Fibroblast of skin of left biceps (primary cell): ENCODE measurements around the gene ZFAND2A.
"Not testable (repeated sequence)": the region's sequence is repeated elsewhere in the genome, so short reads cannot be mapped to it uniquely, and the experiment has no call there.

Source experiments
- DNase-seq, 2 experiments: peaks; one replicate each; pipeline ENCODE4 v3.0.0-alpha.2; 2013; ENCODE audit warnings: low read depth in 2 of 2

The ZFAND2A gene

DNA sequence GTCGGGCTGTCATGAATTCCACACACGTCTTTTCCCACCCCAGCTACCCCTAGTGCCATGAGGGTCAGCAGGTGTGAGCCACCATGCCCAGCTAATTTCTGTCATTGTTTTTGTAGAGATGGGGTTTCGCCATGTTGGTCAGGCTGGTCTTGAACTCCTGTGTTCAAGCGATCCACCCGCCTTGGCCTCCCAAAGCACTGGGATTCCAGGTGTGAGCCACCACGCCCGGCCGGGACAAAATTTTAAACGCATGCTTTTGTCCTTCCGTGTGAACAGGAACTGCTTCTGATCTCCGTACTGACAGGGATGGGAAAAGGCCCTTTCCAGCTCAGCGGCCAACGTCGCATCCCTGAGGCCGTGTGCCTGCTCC lies 15.6 kb upstream of the ZFAND2A start:
- DNase-seq: no peak

DNA sequence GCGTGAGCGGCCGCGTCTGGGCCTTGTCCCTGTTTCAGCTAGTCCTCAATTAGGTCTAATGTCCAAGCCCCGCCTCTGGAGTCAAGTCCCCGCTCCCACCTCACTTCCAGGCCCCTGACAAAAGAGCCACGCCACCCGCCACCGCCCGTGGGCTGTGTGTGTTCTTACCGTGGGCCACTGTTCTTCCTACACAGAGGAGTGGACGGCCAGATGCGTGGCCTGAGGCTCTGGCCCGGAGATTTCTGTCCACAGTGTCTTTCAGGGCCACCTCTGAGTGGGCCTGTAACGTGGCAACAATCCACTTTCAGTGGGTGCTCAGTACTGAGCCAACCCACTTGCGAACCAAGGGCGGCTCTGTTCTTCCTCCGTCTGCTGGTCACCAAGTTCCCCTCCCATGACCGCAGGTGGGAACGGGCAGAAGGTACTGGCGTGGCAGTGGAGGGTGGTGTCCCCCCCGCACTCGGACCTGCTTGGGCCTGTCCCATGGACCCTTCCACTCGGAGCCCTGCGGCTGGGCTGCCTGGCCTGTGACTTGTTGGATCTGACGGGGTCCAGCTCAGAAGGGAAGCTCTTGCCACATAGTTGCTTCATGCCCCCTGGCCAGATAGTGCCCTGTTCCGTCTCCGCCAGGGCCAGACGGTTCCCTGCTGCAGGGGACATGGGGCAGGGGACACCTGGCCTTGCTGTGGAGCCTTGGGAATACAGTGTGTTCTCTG lies 15.0 kb upstream of the ZFAND2A start:
- DNase-seq: no peak

GRCh38 chr7:1174002-1174401 lies 14.0 kb upstream of the ZFAND2A start:
- DNase-seq: no peak

DNA sequence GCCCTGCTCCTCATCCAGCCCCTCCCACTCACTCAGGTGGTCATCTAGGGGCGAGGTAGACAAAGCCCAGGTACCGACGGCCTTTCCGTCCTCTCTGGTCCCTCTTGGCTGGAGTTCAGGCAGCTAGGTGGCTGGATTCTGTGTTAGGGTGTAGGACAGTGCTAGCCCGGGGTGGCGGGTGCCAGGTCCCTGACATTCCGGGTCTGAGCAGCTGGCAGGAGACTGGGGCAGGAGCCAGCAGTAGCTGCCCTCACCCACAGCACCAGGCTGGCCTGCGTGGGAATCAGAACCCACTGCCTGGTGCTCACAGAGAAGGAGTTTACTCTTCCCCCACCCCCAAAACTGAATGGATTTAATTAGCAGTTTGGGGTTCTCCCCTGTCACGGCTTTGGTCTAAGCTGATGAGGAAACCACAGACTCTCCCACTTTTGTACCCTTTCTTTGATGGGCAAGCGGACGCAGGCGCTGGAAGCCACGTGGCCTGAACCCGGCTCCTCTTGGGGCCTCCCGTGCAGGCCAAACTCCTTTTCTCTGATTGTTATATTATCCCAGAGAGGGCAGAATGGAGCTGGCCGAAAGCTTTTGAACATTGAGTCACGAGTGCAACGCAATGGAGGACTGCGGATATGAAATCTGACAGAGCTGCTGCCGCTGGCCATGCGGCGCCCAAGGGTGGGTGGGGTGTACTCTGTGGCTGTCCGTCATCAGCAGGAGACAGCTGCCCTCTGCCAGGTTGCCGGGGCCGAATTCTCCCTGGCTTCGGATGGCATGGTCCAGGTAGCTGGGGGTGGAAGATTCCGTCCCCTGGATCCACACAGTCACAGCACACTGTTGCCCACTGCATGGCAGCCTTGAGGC lies 12.9 kb upstream of the ZFAND2A start:
- no peak for DNase-seq

- DNase-seq: not testable (repeated sequence)
These were observed 11.5 kb upstream of the ZFAND2A start for GRCh38 chr7:1171516-1171915.

DNA sequence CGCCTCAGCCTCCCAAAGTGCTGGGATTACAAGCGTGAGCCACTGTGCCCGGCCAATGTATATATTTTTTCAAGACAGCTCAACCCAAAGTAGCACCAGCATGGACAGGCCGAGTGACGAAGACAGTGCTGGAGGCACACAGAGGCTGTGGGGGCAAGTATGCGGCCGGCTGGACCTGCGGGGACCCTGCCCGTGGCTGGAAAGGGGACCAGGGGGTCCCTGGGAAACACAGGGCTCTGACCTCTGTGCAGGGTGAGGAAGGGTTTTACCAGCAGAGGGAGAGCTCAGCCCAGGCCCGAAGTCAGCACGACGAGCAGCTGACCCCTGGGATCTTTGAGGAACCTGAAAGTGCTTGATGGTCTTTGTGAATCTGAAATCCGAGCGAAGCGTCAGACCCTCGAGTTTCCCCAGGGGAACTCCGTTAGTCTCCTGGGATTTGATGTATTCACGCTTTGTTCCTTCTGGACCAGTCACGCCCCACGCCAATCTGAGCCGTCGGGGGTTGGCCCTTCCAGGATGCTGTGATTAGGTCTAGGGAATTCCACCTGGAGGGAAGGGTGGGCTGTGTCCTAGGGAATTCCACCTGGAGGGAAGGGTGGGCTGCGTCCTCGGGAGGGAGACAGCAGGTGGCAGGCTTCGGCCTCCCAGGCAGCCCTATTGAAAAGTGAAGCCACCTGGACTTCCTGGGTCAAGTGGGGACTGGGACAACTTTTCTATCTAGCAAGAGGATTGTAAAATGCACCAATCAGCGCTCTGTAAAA lies 10.9 kb upstream of the ZFAND2A start:
- no peak for DNase-seq

GRCh38 chr7:1169409-1170368 lies 9.7 kb upstream of the ZFAND2A start:
- DNase-seq: no peak

DNA sequence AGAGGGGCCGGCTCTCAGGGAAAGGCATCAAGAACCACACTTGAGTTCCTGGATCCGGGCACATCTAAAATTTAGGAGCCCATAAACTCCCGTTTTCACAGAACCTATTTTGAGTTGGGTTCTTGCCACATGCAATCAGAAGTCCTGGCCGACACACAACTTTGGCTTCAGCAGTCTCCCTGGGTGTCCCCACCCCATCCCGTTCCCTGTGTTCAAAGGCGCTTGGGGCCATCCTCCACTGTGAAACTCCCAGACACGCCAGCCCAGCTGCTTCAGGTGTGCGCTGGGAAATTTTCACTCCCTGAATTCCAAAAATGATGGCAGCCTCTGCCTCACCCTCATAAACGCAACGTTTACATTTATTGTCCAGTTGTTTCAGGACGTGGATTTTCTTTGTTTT lies 8.4 kb upstream of the ZFAND2A start:
- DNase-seq: no peak

- DNase-seq: no peak
These were observed 4.4 kb upstream of the ZFAND2A start for GRCh38 chr7:1164436-1164835.

DNA sequence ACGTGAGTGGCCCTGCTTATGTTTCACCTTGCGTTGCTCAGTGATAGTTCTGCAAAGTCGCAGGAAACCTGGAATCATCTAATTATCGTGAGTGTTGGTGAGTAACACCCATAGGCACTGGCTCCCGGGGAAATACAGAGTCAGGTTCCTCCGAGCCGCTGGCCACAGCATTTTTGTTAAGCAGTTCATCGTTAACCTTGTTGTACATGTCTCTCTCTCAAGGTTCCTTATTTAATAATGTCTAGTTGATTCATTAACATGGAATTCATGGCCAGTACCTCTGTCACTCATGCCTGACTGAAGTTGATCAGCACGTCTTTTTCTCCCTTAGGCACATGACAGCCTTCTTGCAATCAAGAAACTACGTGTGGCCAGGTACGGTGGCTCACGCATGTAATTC lies 3.1 kb upstream of the ZFAND2A start:
- no peak for DNase-seq

DNA sequence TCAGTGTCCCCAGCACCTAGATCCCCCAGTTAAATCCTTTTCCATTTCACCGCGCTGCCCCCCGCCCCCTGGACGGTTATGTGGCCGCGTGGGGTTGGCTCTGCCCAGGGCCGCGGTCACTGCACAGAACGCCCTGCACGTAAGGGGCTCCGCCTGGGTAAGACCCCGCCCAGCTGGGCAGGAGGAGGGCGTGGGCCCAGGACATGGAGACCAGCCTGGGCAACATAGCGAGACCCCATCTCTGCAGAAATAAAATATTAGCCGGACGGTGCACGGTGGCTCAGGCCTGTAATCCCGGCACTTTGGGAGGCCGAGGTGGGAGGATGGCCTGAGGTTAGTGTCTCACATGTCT lies 650 bp upstream of the ZFAND2A start:
- DNase-seq: no peak

DNA sequence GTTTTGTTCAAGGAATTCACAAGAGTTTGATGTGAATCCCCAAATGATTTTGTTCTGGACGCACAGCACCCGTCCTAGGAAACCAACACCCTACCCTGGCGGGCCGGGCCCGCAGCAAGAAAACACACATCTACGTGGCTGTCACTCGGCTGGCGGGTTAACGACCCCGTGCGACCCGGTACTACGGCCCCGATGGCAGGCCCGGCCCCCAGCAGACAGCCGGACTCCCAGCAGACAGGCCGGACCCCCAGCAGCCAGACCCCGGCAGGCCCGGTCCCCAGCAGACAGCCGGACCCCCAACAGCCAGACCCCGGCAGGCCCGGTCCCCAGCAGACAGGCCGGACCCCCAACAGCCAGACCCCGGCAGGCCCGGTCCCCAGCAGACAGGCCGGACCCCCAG lies 765 bp downstream of the ZFAND2A start:
- DNase-seq: not testable (repeated sequence)

DNA sequence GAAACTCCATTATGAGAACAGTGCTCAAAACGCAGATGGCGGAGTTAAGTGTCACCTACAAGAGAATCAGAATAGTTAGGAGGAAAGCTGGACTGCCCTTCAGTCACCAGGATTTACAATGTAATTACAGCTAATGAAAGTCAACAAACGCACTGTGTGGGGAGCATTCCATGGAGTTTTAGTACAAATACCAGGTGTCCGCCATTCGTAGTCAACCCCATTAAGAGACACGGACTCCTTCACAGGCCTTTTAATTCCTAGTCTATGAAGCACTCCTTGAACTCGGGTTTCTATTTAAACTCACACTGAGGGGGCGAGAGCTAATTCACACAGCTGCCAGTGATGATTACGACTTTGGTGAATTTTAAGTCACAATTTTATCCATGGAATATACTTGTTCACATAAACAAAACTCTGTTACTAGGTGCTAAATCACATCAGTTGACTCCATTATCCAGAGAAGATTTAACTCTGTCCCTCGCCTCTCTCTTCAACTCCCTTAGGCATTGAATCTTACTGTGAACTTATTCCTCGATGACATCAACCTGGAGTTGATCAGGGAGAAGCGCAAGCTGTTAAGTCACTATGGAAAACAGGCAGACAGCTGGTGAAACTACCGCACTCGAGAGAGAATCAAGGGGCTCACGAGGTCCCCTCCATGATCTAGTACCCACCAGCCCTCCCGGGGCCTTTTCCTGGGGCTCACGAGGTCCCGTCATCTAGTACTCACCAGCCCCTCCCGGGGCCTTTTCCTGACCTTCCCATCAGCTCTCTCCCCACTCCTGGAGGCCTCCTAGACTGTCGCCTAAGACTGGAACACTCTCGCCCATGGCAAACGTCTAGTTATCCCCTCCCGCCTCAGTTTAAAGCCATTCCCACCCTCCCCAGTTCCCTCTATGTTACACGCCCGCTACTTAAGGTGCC lies 1.5 kb downstream of the ZFAND2A start:
- no peak for DNase-seq

- no peak for DNase-seq
These were observed 3.0 kb downstream of the ZFAND2A start for GRCh38 chr7:1156782-1157535.

- not testable (repeated sequence) for DNase-seq
These were observed 3.9 kb downstream of the ZFAND2A start for GRCh38 chr7:1155818-1156781.

GRCh38 chr7:1154172-1154739 lies 5.7 kb downstream of the ZFAND2A start:
- no peak for DNase-seq

- DNase-seq: no peak
These were observed 7.5 kb downstream of the ZFAND2A start for GRCh38 chr7:1152492-1152891.
